ENCODE data around the gene CLIC3.
A peak's percentile ranks its signal among the peaks of the same experiment; 100 is the strongest.

The CLIC3 gene

GRCh38 chr9:136977649-136978072, 18.7 kb downstream of the CLIC3 start:
- H3K4me1 ChIP-seq (ENCODE audit: insufficient read depth, low read length): no peaks in the 10 kb centered on the region
- H3K9ac ChIP-seq (ENCODE audit: low read depth, low read length): no peak overlapping the region
- DNase-seq: no peak
- no peak overlapping the region for H3K4me3 ChIP-seq (ENCODE audit: low read depth in 1 of 2, low read length in 2 of 2)
- TF ChIP-seq CTCF (IDR thresholded peaks at IDR 0.05; ENCODE audit: borderline replicate concordance, extremely low read depth, low read length, poor library complexity, severe bottlenecking): no peak
- TF ChIP-seq EZH2 (IDR thresholded peaks at IDR 0.05; ENCODE audit: borderline replicate concordance, low read depth, low read length, severe bottlenecking): no peak
- no peak overlapping the region for H3K27ac ChIP-seq (ENCODE audit: low read length)
- H2AFZ ChIP-seq (ENCODE audit: low read depth, low read length): no peak overlapping the region
- ATAC-seq (ENCODE audit: insufficient read depth, low read depth): no peak
- H3K36me3 ChIP-seq (ENCODE audit: insufficient read depth, low read length): no peaks in the 10 kb centered on the region
- no peaks in the 10 kb centered on the region for H3K27me3 ChIP-seq (ENCODE audit: insufficient read depth, low read length, poor library complexity)
- no peaks in the 10 kb centered on the region for H4K20me1 ChIP-seq (ENCODE audit: insufficient read depth, low read length)
- no peaks in the 10 kb centered on the region for H3K79me2 ChIP-seq (ENCODE audit: insufficient read depth, low read length)
- H3K4me2 ChIP-seq (ENCODE audit: insufficient read depth, low read length): no peak overlapping the region
- H3K9me3 ChIP-seq (ENCODE audit: insufficient read depth, low read length, severe bottlenecking): no peaks in the 10 kb centered on the region

- no peak within 1 kb of the TSS for H3K9ac ChIP-seq (ENCODE audit: low read depth, low read length)
- DNase-seq (no peak), ATAC-seq (ENCODE audit: insufficient read depth, low read depth) (no peak)
- no peak for TF ChIP-seq EZH2 (IDR thresholded peaks at IDR 0.05; ENCODE audit: borderline replicate concordance, low read depth, low read length, severe bottlenecking)
- TF ChIP-seq CTCF (IDR thresholded peaks at IDR 0.05; ENCODE audit: borderline replicate concordance, extremely low read depth, low read length, poor library complexity, severe bottlenecking): no peak
- H2AFZ ChIP-seq (ENCODE audit: low read depth, low read length): no peak within 1 kb of the TSS
- no peaks in the 10 kb centered on the region for H4K20me1 ChIP-seq (ENCODE audit: insufficient read depth, low read length)
- no peak within 1 kb of the TSS for H3K4me3 ChIP-seq (ENCODE audit: low read depth in 1 of 2, low read length in 2 of 2)
- no peak within 1 kb of the TSS for H3K4me2 ChIP-seq (ENCODE audit: insufficient read depth, low read length)
- no peaks in the 10 kb centered on the region for H3K79me2 ChIP-seq (ENCODE audit: insufficient read depth, low read length)
- no peaks in the 10 kb centered on the region for H3K27me3 ChIP-seq (ENCODE audit: insufficient read depth, low read length, poor library complexity)
- no peak within 1 kb of the TSS for H3K27ac ChIP-seq (ENCODE audit: low read length)
- no peaks in the 10 kb centered on the region for H3K36me3 ChIP-seq (ENCODE audit: insufficient read depth, low read length)
- no peaks in the 10 kb centered on the region for H3K9me3 ChIP-seq (ENCODE audit: insufficient read depth, low read length, severe bottlenecking)
- H3K4me1 ChIP-seq (ENCODE audit: insufficient read depth, low read length): no peaks in the 10 kb centered on the region
Measured at GRCh38 chr9:136977223-136977622, 19.1 kb downstream of the CLIC3 start, which contains the start of gene PTGDS. TSS of gene PTGDS (plus strand) at chr9:136977504. CDS start at chr9:136977579, 75 bp downstream.

GRCh38 chr9:136975644-136976043, 20.7 kb downstream of the CLIC3 start:
- Histone ChIP-seq H3K4me1 (ENCODE audit: insufficient read depth, low read length) (no peaks in the 10 kb centered on the region), H3K27me3 (ENCODE audit: insufficient read depth, low read length, poor library complexity) (no peaks in the 10 kb centered on the region), H2AFZ (ENCODE audit: low read depth, low read length) (no peak overlapping the region), H3K27ac (ENCODE audit: low read length) (no peak overlapping the region), H3K4me2 (ENCODE audit: insufficient read depth, low read length) (no peak overlapping the region), H4K20me1 (ENCODE audit: insufficient read depth, low read length) (no peaks in the 10 kb centered on the region), H3K9ac (ENCODE audit: low read depth, low read length) (no peak overlapping the region), H3K9me3 (ENCODE audit: insufficient read depth, low read length, severe bottlenecking) (no peaks in the 10 kb centered on the region), H3K4me3 (ENCODE audit: low read depth in 1 of 2, low read length in 2 of 2) (no peak overlapping the region), H3K79me2 (ENCODE audit: insufficient read depth, low read length) (no peaks in the 10 kb centered on the region), H3K36me3 (ENCODE audit: insufficient read depth, low read length) (no peaks in the 10 kb centered on the region)
- DNase-seq (no peak), ATAC-seq (ENCODE audit: insufficient read depth, low read depth) (no peak)
- TF ChIP-seq EZH2 (IDR thresholded peaks at IDR 0.05; ENCODE audit: borderline replicate concordance, low read depth, low read length, severe bottlenecking) (no peak), CTCF (IDR thresholded peaks at IDR 0.05; ENCODE audit: borderline replicate concordance, extremely low read depth, low read length, poor library complexity, severe bottlenecking) (peak; percentile 33)

Data from DND-41 (cell line).